CD14-positive monocyte (primary cell): ENCODE measurements around the gene ERBB4. TPM values are rescaled to one million over a fixed set of nuclear protein-coding genes. Genes with fewer than 3 reads are reported as not detected.

Experiments used
- DNase-seq, 3 donors: peaks; one replicate each; pipeline ENCODE4 v3.0.0-alpha.2; 2011 to 2022
- H2AFZ ChIP-seq: 2 replicates; pipeline ENCODE4 v1.6.0; 2012; ENCODE audit warnings: mild to moderate bottlenecking, low read depth, low read length, inconsistent platforms; ENCODE audit not compliant: insufficient read depth, poor library complexity, severe bottlenecking
- H3K27ac ChIP-seq, 2 donors: 1 replicate in 1 of 2; 2 replicates in 1 of 2; pipeline ENCODE4 v1.5.1; 2012 to 2013; ENCODE audit warnings: low read length in 2 of 2, control low read depth in 1 of 2, inconsistent platforms in 1 of 2, low read depth in 1 of 2, mild to moderate bottlenecking in 1 of 2
- H3K27me3 ChIP-seq, 2 donors: one replicate each; pipeline versions ENCODE4 v1.6.0 to v1.6.1; 2011 to 2013; ENCODE audit warnings: low read length in 2 of 2; ENCODE audit not compliant: control insufficient read depth in 2 of 2, insufficient read depth in 2 of 2
- H3K36me3 ChIP-seq, 2 donors: replicated peaks in 1 of 2; 1 replicate in 1 of 2; 2 replicates in 1 of 2; pipeline versions ENCODE4 v1.5.1 to v1.6.1; 2012 to 2013; ENCODE audit warnings: low read length in 2 of 2, control low read depth in 1 of 2, inconsistent platforms in 1 of 2, mild to moderate bottlenecking in 1 of 2; ENCODE audit not compliant: insufficient read depth in 2 of 2, control insufficient read depth in 1 of 2
- H3K4me1 ChIP-seq, 2 donors: 1 replicate in 1 of 2; 2 replicates in 1 of 2; pipeline versions ENCODE4 v1.5.1 to v1.6.1; 2012 to 2013; ENCODE audit warnings: low read length in 2 of 2, control low read depth in 1 of 2, inconsistent platforms in 1 of 2, mild to moderate bottlenecking in 1 of 2, moderate library complexity in 1 of 2; ENCODE audit not compliant: insufficient read depth in 2 of 2, control insufficient read depth in 1 of 2
- H3K4me2 ChIP-seq: replicated peaks from 2 replicates; pipeline ENCODE3; 2012; ENCODE audit warnings: low read length, moderate library complexity, mild to moderate bottlenecking; ENCODE audit not compliant: poor library complexity, severe bottlenecking; ENCODE audit errors: extremely low read depth
- H3K4me3 ChIP-seq, 3 experiments: fragments of 200-600 bp in 1 of 3; sonication (generic) in 1 of 3; replicated peaks in 1 of 3; 1 replicate in 2 of 3; 2 replicates in 1 of 3; pipeline ENCODE4 v1.5.1; 2011 to 2013; ENCODE audit warnings: low read length in 3 of 3, mild to moderate bottlenecking in 3 of 3, control low read depth in 2 of 3, low read depth in 2 of 3, inconsistent platforms in 1 of 3, moderate library complexity in 1 of 3
- H3K79me2 ChIP-seq: 2 replicates; pipeline ENCODE4 v1.6.0; 2012; ENCODE audit warnings: mild to moderate bottlenecking, control low read depth, inconsistent platforms, low read length, moderate library complexity; ENCODE audit not compliant: insufficient read depth
- H3K9ac ChIP-seq: 2 replicates; pipeline ENCODE4 v1.6.0; 2017; ENCODE audit warnings: low read length, mild to moderate bottlenecking; ENCODE audit not compliant: insufficient read depth, poor library complexity, severe bottlenecking
- H3K9me3 ChIP-seq, 2 donors: replicated peaks in 1 of 2; 1 replicate in 1 of 2; 2 replicates in 1 of 2; pipeline versions ENCODE4 v1.5.1 to v1.6.1; 2012 to 2013; ENCODE audit warnings: low read length in 2 of 2, control low read depth in 1 of 2; ENCODE audit not compliant: control insufficient read depth in 1 of 2, insufficient read depth in 1 of 2
- H4K20me1 ChIP-seq: 2 replicates; pipeline ENCODE4 v1.6.0; 2012; ENCODE audit warnings: mild to moderate bottlenecking, low read length, control low read depth, moderate library complexity; ENCODE audit not compliant: insufficient read depth
- H3K27ac Mint-ChIP-seq, 7 donors: one replicate each; pipeline ENCODE4 v1.8.0; 2020; ENCODE audit warnings: mild to moderate bottlenecking in 7 of 7, mixed read lengths in 7 of 7, moderate library complexity in 6 of 7, inconsistent platforms in 2 of 7
- H3K27me3 Mint-ChIP-seq, 3 donors: one replicate each; pipeline ENCODE4 v1.8.0; 2021 to 2022; ENCODE audit warnings: low read depth in 3 of 3, mild to moderate bottlenecking in 3 of 3, mixed read lengths in 3 of 3, moderate library complexity in 3 of 3, inconsistent platforms in 1 of 3
- H3K36me3 Mint-ChIP-seq, 2 donors: one replicate each; pipeline ENCODE4 v1.8.0; 2020; ENCODE audit warnings: mixed read lengths in 2 of 2, inconsistent platforms in 1 of 2, mild to moderate bottlenecking in 1 of 2
- H3K4me1 Mint-ChIP-seq: one replicate; pipeline ENCODE4 v1.8.0; 2020; ENCODE audit warnings: mild to moderate bottlenecking, mixed read lengths
- H3K4me3 Mint-ChIP-seq, 2 donors: one replicate each; pipeline ENCODE4 v1.8.0; 2020; ENCODE audit warnings: mild to moderate bottlenecking in 2 of 2, mixed read lengths in 2 of 2, moderate library complexity in 1 of 2
- H3K9me3 Mint-ChIP-seq, 7 donors: one replicate each; pipeline ENCODE4 v1.8.0; 2020 to 2022; ENCODE audit warnings: mixed read lengths in 7 of 7, mild to moderate bottlenecking in 6 of 7, moderate library complexity in 6 of 7, inconsistent platforms in 2 of 7
- whole genome bisulfite sequencing: methylation state at CpG from one replicate; pipeline ENCODE4 v1.1.5; 2013; ENCODE audit warnings: missing lambda C conversion rate; ENCODE audit not compliant: insufficient coverage; 5-methylcytosine and 5-hydroxymethylcytosine counted together
- intact Hi-C, 2 donors: fragments of 100-400 bp; cut with micrococcal nuclease; formaldehyde crosslinking; loops; one replicate each; pipeline versions ENCODE4 v1.15.0 to v1.15.1; 2023
- polyA plus RNA-seq, 3 donors: library from polyadenylated mRNA; depleted of rRNA in 1 of 3; unstranded in 2 of 3; stranded (reverse) in 1 of 3; fragments of 300-500 nt in 2 of 3; fragments of >200 nt in 1 of 3; fragmentation: Illumina TruSeq in 2 of 3; gene quantifications; 1 replicate in 2 of 3; 2 replicates in 1 of 3; pipeline ENCODE4 v1.2.3, GENCODE V29; 2012 to 2021
- TF ChIP-seq, protein P1 (sequence below): fragments of 200-600 bp; IDR thresholded peaks from one replicate; pipeline ENCODE4 v1.8.0; 2022; ENCODE audit warnings: antibody characterized with exemption, mild to moderate bottlenecking

The ERBB4 gene
- polyA plus RNA-seq, 3 donors = not detected

DNA sequence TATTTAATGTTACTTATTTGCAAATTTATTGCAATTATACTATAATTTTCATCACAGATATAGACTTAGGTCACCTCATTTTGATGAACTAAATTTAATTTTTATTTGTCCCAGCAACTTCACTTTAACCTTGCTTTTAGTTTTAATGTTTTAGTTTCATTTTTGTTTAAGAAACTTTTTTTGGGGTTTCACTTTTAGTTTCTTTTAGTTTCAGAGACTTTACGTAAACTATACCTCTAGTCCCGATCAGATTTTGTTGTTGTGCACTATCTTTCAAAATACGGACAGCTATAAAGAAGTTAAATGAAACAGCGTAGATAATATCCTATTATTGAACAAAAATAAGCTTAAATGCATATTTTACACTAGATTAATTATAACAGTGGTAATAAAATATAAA, 460.5 kb downstream of the ERBB4 start:
- Mint-ChIP-seq H3K4me3 (no peak overlapping the region), H3K27ac (no peak overlapping the region), H3K9me3 (no peaks in the 10 kb centered on the region), H3K4me1 (no peaks in the 10 kb centered on the region), H3K36me3 (no peaks in the 10 kb centered on the region), H3K27me3 (no peaks in the 10 kb centered on the region)
- Histone ChIP-seq H3K36me3 (no peaks in the 10 kb centered on the region), H4K20me1 (no peaks in the 10 kb centered on the region), H2AFZ (no peak overlapping the region), H3K9ac (no peak overlapping the region), H3K4me3 (no peak overlapping the region), H3K27ac (no peak overlapping the region), H3K4me2 (no peak overlapping the region), H3K27me3 (no peaks in the 10 kb centered on the region), H3K9me3 (no peaks in the 10 kb centered on the region), H3K4me1 (no peaks in the 10 kb centered on the region), H3K79me2 (no peaks in the 10 kb centered on the region)
- no CpG with 5 or more reads among the region's 4 CpGs for WGBS
- TF ChIP-seq, protein P1, sequence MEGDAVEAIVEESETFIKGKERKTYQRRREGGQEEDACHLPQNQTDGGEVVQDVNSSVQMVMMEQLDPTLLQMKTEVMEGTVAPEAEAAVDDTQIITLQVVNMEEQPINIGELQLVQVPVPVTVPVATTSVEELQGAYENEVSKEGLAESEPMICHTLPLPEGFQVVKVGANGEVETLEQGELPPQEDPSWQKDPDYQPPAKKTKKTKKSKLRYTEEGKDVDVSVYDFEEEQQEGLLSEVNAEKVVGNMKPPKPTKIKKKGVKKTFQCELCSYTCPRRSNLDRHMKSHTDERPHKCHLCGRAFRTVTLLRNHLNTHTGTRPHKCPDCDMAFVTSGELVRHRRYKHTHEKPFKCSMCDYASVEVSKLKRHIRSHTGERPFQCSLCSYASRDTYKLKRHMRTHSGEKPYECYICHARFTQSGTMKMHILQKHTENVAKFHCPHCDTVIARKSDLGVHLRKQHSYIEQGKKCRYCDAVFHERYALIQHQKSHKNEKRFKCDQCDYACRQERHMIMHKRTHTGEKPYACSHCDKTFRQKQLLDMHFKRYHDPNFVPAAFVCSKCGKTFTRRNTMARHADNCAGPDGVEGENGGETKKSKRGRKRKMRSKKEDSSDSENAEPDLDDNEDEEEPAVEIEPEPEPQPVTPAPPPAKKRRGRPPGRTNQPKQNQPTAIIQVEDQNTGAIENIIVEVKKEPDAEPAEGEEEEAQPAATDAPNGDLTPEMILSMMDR = no peak
- no peak for DNase-seq
- intact Hi-C loops = no loop called here

GRCh38 chr2:212076456-212076855, 462.1 kb downstream of the ERBB4 start:
- H3K4me1 Mint-ChIP-seq = no peaks in the 10 kb centered on the region
- DNase-seq = no peak
- Histone ChIP-seq H4K20me1 (no peaks in the 10 kb centered on the region), H3K79me2 (no peaks in the 10 kb centered on the region), H3K4me3 (no peak overlapping the region), H3K27me3 (no peaks in the 10 kb centered on the region), H3K36me3 (no peaks in the 10 kb centered on the region), H3K4me1 (no peaks in the 10 kb centered on the region), H3K4me2 (no peak overlapping the region), H3K27ac (no peak overlapping the region), H3K9me3 (no peaks in the 10 kb centered on the region), H3K9ac (no peak overlapping the region), H2AFZ (no peak overlapping the region)
- H3K27ac Mint-ChIP-seq = no peak overlapping the region
- H3K9me3 Mint-ChIP-seq = no peaks in the 10 kb centered on the region
- TF ChIP-seq, protein P1 = no peak
- intact Hi-C loops = no loop called here
- no peaks in the 10 kb centered on the region for H3K27me3 Mint-ChIP-seq
- H3K36me3 Mint-ChIP-seq = no peaks in the 10 kb centered on the region
- WGBS = no CpG with 5 or more reads among the region's 4 CpGs
- no peak overlapping the region for H3K4me3 Mint-ChIP-seq
